ENCODE data around the gene SETX. TPM values are rescaled to one million over a fixed set of nuclear protein-coding genes. Genes with fewer than 3 reads are reported as not detected.

SETX gene
- total RNA-seq, 1 donor from 2014 or later, result 49.7 TPM

GRCh38 chr9:132218208-132218607 lies 136.6 kb downstream of the SETX start:
- Histone ChIP-seq H3F3A (ENCODE audit: low read depth) (no peaks in the 10 kb centered on the region), H3K9me3 (ENCODE audit: low read depth) (no peaks in the 10 kb centered on the region), H3K79me2 (ENCODE audit: low read depth) (no peaks in the 10 kb centered on the region), H3K4me3 (no peak overlapping the region), H3K9ac (no peak overlapping the region), H3K4me1 (peaks cover 10% of the 10 kb centered on the region), H3K4me2 (no peak overlapping the region), H4K20me1 (ENCODE audit: low read depth) (no peaks in the 10 kb centered on the region), H2AFZ (replicated peaks) (no peak overlapping the region), H3K36me3 (no peaks in the 10 kb centered on the region), H3K27ac (no peak overlapping the region), H3K27me3 (no peaks in the 10 kb centered on the region)
- H3K4me3 Mint-ChIP-seq, result no peak overlapping the region
- H3K4me1 Mint-ChIP-seq, result peaks cover 2% of the 10 kb centered on the region
- no peaks in the 10 kb centered on the region for H3K9me3 Mint-ChIP-seq
- H3K27ac Mint-ChIP-seq, result no peak overlapping the region
- no peak for TF ChIP-seq EZH2 (IDR thresholded peaks at IDR 0.05)
- no peak for TF ChIP-seq CTCF (IDR thresholded peaks at IDR 0.05)
- no peak for TF ChIP-seq EZH2phosphoT487 (IDR thresholded peaks at IDR 0.05)
- DNase-seq (ENCODE audit: low spot score), result no peak
- no peaks in the 10 kb centered on the region for H3K36me3 Mint-ChIP-seq
- H3K27me3 Mint-ChIP-seq (ENCODE audit: insufficient read depth, low read depth), result peaks cover 13% of the 10 kb centered on the region

- no peaks in the 10 kb centered on the region for H3K9me3 Mint-ChIP-seq
- peaks cover 12% of the 10 kb centered on the region for H3K27me3 Mint-ChIP-seq (ENCODE audit: insufficient read depth, low read depth)
- Histone ChIP-seq H3K27me3 (no peaks in the 10 kb centered on the region), H3K36me3 (no peaks in the 10 kb centered on the region), H3K79me2 (ENCODE audit: low read depth) (no peaks in the 10 kb centered on the region), H2AFZ (replicated peaks) (no peak overlapping the region), H3K4me1 (peaks cover 10% of the 10 kb centered on the region), H3K9ac (no peak overlapping the region), H3F3A (ENCODE audit: low read depth) (no peaks in the 10 kb centered on the region), H3K27ac (no peak overlapping the region), H3K4me2 (no peak overlapping the region), H3K9me3 (ENCODE audit: low read depth) (no peaks in the 10 kb centered on the region), H4K20me1 (ENCODE audit: low read depth) (no peaks in the 10 kb centered on the region), H3K4me3 (no peak overlapping the region)
- H3K27ac Mint-ChIP-seq, result peak overlapping the region; percentile 30
- H3K4me1 Mint-ChIP-seq, result peaks cover 2% of the 10 kb centered on the region
- H3K36me3 Mint-ChIP-seq, result no peaks in the 10 kb centered on the region
- no peak overlapping the region for H3K4me3 Mint-ChIP-seq
- TF ChIP-seq EZH2phosphoT487 (IDR thresholded peaks at IDR 0.05), result no peak
- TF ChIP-seq EZH2 (IDR thresholded peaks at IDR 0.05), result no peak
- no peak for TF ChIP-seq CTCF (IDR thresholded peaks at IDR 0.05)
- no peak for DNase-seq (ENCODE audit: low spot score)
Measured at GRCh38 chr9:132216861-132217619, 137.7 kb downstream of the SETX start.

GRCh38 chr9:132214027-132214622 lies 140.7 kb downstream of the SETX start:
- Histone ChIP-seq H3K9me3 (ENCODE audit: low read depth) (no peaks in the 10 kb centered on the region), H3K4me2 (peak overlapping the region; percentile 49), H3K27ac (no peak overlapping the region), H3K79me2 (ENCODE audit: low read depth) (no peaks in the 10 kb centered on the region), H2AFZ (replicated peaks) (no peak overlapping the region), H3K27me3 (no peaks in the 10 kb centered on the region), H3K36me3 (no peaks in the 10 kb centered on the region), H3K9ac (no peak overlapping the region), H4K20me1 (ENCODE audit: low read depth) (no peaks in the 10 kb centered on the region), H3K4me1 (peaks cover 10% of the 10 kb centered on the region), H3F3A (ENCODE audit: low read depth) (no peaks in the 10 kb centered on the region), H3K4me3 (no peak overlapping the region)
- peaks cover 2% of the 10 kb centered on the region for H3K4me1 Mint-ChIP-seq
- H3K36me3 Mint-ChIP-seq, result no peaks in the 10 kb centered on the region
- H3K4me3 Mint-ChIP-seq, result peak overlapping the region; percentile 67
- DNase-seq (ENCODE audit: low spot score), result peak; percentile 52
- no peaks in the 10 kb centered on the region for H3K9me3 Mint-ChIP-seq
- no peak for TF ChIP-seq EZH2phosphoT487 (IDR thresholded peaks at IDR 0.05)
- peaks cover 8% of the 10 kb centered on the region for H3K27me3 Mint-ChIP-seq (ENCODE audit: insufficient read depth, low read depth)
- no peak overlapping the region for H3K27ac Mint-ChIP-seq

GRCh38 chr9:132211570-132211969 lies 143.2 kb downstream of the SETX start:
- Mint-ChIP-seq H3K4me1 (peaks cover 8% of the 10 kb centered on the region), H3K27me3 (ENCODE audit: insufficient read depth, low read depth) (peaks cover 7% of the 10 kb centered on the region), H3K36me3 (no peaks in the 10 kb centered on the region), H3K4me3 (no peak overlapping the region), H3K9me3 (no peaks in the 10 kb centered on the region), H3K27ac (no peak overlapping the region)
- no peak overlapping the region for H3K4me2 ChIP-seq
- H3K79me2 ChIP-seq (ENCODE audit: low read depth), result no peaks in the 10 kb centered on the region
- no peak for DNase-seq (ENCODE audit: low spot score)
- no peak overlapping the region for H3K27ac ChIP-seq
- H3F3A ChIP-seq (ENCODE audit: low read depth), result no peaks in the 10 kb centered on the region
- H3K27me3 ChIP-seq, result no peaks in the 10 kb centered on the region
- H3K9me3 ChIP-seq (ENCODE audit: low read depth), result no peaks in the 10 kb centered on the region
- H3K4me3 ChIP-seq, result no peak overlapping the region
- H3K36me3 ChIP-seq, result no peaks in the 10 kb centered on the region
- H3K9ac ChIP-seq, result no peak overlapping the region
- H4K20me1 ChIP-seq (ENCODE audit: low read depth), result no peaks in the 10 kb centered on the region
- TF ChIP-seq EZH2phosphoT487 (IDR thresholded peaks at IDR 0.05), result no peak
- no peak for TF ChIP-seq CTCF (IDR thresholded peaks at IDR 0.05)
- no peak for TF ChIP-seq EZH2 (IDR thresholded peaks at IDR 0.05)
- peaks cover 10% of the 10 kb centered on the region for H3K4me1 ChIP-seq
- no peak overlapping the region for H2AFZ ChIP-seq (replicated peaks)
